ENCODE measurements around the gene KLF16. TPM values are rescaled to one million over a fixed set of nuclear protein-coding genes. Genes with fewer than 3 reads are reported as not detected.

Gene KLF16
- total and polyA plus RNA-seq, 2 experiments from 2014 or later, result 8.9 to 20.2 TPM

- TF ChIP-seq, protein P1, sequence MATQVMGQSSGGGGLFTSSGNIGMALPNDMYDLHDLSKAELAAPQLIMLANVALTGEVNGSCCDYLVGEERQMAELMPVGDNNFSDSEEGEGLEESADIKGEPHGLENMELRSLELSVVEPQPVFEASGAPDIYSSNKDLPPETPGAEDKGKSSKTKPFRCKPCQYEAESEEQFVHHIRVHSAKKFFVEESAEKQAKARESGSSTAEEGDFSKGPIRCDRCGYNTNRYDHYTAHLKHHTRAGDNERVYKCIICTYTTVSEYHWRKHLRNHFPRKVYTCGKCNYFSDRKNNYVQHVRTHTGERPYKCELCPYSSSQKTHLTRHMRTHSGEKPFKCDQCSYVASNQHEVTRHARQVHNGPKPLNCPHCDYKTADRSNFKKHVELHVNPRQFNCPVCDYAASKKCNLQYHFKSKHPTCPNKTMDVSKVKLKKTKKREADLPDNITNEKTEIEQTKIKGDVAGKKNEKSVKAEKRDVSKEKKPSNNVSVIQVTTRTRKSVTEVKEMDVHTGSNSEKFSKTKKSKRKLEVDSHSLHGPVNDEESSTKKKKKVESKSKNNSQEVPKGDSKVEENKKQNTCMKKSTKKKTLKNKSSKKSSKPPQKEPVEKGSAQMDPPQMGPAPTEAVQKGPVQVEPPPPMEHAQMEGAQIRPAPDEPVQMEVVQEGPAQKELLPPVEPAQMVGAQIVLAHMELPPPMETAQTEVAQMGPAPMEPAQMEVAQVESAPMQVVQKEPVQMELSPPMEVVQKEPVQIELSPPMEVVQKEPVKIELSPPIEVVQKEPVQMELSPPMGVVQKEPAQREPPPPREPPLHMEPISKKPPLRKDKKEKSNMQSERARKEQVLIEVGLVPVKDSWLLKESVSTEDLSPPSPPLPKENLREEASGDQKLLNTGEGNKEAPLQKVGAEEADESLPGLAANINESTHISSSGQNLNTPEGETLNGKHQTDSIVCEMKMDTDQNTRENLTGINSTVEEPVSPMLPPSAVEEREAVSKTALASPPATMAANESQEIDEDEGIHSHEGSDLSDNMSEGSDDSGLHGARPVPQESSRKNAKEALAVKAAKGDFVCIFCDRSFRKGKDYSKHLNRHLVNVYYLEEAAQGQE (IDR thresholded peaks at IDR 0.05; ENCODE audit: unreplicated experiment), result no peak
- TF ChIP-seq STAT1 (IDR thresholded peaks at IDR 0.05; ENCODE audit: unreplicated experiment), result no peak
These were observed 1.3 kb downstream of the KLF16 start (continued) for GRCh38 chr19:1862068-1862423.

- no peak overlapping the region for H3K27ac Mint-ChIP-seq
- Histone ChIP-seq H3K4me2 (peak overlapping the region; percentile 98), H3K79me2 (replicated peaks; ENCODE audit: insufficient read depth) (peaks cover 51% of the 10 kb centered on the region), H3K4me3 (peak overlapping the region; percentile 94), H3K9me2 (ENCODE audit: insufficient read depth) (no peaks in the 10 kb centered on the region), H2AFZ (no peak overlapping the region), H3K36me3 (ENCODE audit: insufficient read depth) (no peaks in the 10 kb centered on the region), H3F3A (replicated peaks; ENCODE audit: low read depth) (0 out of 2 replicates have a peak, but pooled peaks cover 4% of the 10 kb centered on the region), H3K4me1 (ENCODE audit: insufficient read depth) (peaks cover 48% of the 10 kb centered on the region), H3K27me3 (ENCODE audit: insufficient read depth) (peaks cover 16% of the 10 kb centered on the region), H4K20me1 (replicated peaks; ENCODE audit: insufficient read depth) (peaks cover 21% of the 10 kb centered on the region; the same call in 1 of the 2 replicates), H3K27ac (ENCODE audit: low read depth) (no peak overlapping the region)
- H3K36me3 Mint-ChIP-seq (ENCODE audit: low read depth), result no peaks in the 10 kb centered on the region; the same call in 2 of the 3 replicates
- H3K4me3 Mint-ChIP-seq, result peak overlapping the region; percentile 90
- H3K9me3 Mint-ChIP-seq, result no peaks in the 10 kb centered on the region
- DNase-seq (ENCODE audit: low spot score) (no peak), ATAC-seq (no peak)
- no peak for TF ChIP-seq JUNB (IDR thresholded peaks at IDR 0.05; ENCODE audit: unreplicated experiment)
- H3K27me3 Mint-ChIP-seq (ENCODE audit: insufficient read depth, low read depth, poor library complexity), result peaks cover 24% of the 10 kb centered on the region
- H3K4me1 Mint-ChIP-seq, result peaks cover 34% of the 10 kb centered on the region; the same call in 2 of the 3 replicates
These were observed 1.8 kb downstream of the KLF16 start for GRCh38 chr19:1861599-1862031.

DNA sequence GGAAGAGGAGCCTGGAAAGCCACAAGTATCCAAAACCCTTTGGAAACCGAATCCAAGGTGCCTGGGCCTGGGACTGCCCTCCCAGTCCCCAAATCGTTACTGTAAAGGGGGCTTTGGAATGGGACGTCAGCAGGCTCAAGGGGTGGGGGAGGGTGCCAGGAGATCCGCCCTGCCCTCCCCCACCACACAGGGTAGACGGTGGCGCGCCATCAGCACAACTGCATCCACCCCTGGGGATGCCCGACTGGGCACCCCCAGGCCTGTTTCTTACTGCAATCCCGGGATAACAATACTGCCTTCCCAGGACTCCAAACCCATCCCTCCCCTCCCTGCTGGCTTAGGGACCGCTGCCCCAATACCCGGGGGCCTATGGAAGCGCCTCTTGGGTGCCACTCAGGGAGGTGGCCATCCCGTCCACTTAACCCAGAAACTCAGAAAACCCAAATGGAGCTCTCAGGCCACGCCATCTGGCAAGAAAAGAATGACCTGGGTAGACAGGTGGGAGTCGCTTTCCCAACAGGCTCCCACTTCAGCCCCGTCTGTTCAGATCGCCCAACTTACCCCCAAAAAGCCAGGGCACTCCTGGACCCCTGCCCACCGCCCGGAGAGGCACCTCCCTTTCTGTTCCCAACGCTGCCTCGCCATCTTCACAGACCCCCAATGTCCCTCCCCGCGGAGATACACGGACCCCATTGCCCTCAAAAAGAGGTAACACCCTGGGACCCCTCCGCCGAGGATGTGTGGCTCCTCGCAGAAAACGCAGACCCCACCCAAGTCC, 2.4 kb downstream of the KLF16 start:
- Histone ChIP-seq H3K79me2 (replicated peaks; ENCODE audit: insufficient read depth) (peaks cover 51% of the 10 kb centered on the region), H3K9me2 (ENCODE audit: insufficient read depth) (no peaks in the 10 kb centered on the region), H3K4me3 (peak overlapping the region; percentile 94), H3K4me1 (ENCODE audit: insufficient read depth) (peaks cover 54% of the 10 kb centered on the region), H3K36me3 (ENCODE audit: insufficient read depth) (no peaks in the 10 kb centered on the region), H3K27me3 (ENCODE audit: insufficient read depth) (peaks cover 16% of the 10 kb centered on the region), H3K27ac (ENCODE audit: low read depth) (no peak overlapping the region), H3F3A (replicated peaks; ENCODE audit: low read depth) (0 out of 2 replicates have a peak, but pooled peaks cover 8% of the 10 kb centered on the region), H2AFZ (no peak overlapping the region), H3K4me2 (peak overlapping the region; percentile 98), H4K20me1 (replicated peaks; ENCODE audit: insufficient read depth) (peaks cover 21% of the 10 kb centered on the region; the same call in 1 of the 2 replicates)
- no peak for ATAC-seq
- DNase-seq (ENCODE audit: low spot score), result no peak
- Mint-ChIP-seq H3K4me1 (peaks cover 39% of the 10 kb centered on the region; the same call in 2 of the 3 replicates), H3K27me3 (ENCODE audit: insufficient read depth, low read depth, poor library complexity) (peaks cover 25% of the 10 kb centered on the region), H3K36me3 (ENCODE audit: low read depth) (no peaks in the 10 kb centered on the region; the same call in 2 of the 3 replicates), H3K9me3 (no peaks in the 10 kb centered on the region), H3K4me3 (peak overlapping the region; percentile 90), H3K27ac (no peak overlapping the region)
- TF ChIP-seq, protein P2, sequence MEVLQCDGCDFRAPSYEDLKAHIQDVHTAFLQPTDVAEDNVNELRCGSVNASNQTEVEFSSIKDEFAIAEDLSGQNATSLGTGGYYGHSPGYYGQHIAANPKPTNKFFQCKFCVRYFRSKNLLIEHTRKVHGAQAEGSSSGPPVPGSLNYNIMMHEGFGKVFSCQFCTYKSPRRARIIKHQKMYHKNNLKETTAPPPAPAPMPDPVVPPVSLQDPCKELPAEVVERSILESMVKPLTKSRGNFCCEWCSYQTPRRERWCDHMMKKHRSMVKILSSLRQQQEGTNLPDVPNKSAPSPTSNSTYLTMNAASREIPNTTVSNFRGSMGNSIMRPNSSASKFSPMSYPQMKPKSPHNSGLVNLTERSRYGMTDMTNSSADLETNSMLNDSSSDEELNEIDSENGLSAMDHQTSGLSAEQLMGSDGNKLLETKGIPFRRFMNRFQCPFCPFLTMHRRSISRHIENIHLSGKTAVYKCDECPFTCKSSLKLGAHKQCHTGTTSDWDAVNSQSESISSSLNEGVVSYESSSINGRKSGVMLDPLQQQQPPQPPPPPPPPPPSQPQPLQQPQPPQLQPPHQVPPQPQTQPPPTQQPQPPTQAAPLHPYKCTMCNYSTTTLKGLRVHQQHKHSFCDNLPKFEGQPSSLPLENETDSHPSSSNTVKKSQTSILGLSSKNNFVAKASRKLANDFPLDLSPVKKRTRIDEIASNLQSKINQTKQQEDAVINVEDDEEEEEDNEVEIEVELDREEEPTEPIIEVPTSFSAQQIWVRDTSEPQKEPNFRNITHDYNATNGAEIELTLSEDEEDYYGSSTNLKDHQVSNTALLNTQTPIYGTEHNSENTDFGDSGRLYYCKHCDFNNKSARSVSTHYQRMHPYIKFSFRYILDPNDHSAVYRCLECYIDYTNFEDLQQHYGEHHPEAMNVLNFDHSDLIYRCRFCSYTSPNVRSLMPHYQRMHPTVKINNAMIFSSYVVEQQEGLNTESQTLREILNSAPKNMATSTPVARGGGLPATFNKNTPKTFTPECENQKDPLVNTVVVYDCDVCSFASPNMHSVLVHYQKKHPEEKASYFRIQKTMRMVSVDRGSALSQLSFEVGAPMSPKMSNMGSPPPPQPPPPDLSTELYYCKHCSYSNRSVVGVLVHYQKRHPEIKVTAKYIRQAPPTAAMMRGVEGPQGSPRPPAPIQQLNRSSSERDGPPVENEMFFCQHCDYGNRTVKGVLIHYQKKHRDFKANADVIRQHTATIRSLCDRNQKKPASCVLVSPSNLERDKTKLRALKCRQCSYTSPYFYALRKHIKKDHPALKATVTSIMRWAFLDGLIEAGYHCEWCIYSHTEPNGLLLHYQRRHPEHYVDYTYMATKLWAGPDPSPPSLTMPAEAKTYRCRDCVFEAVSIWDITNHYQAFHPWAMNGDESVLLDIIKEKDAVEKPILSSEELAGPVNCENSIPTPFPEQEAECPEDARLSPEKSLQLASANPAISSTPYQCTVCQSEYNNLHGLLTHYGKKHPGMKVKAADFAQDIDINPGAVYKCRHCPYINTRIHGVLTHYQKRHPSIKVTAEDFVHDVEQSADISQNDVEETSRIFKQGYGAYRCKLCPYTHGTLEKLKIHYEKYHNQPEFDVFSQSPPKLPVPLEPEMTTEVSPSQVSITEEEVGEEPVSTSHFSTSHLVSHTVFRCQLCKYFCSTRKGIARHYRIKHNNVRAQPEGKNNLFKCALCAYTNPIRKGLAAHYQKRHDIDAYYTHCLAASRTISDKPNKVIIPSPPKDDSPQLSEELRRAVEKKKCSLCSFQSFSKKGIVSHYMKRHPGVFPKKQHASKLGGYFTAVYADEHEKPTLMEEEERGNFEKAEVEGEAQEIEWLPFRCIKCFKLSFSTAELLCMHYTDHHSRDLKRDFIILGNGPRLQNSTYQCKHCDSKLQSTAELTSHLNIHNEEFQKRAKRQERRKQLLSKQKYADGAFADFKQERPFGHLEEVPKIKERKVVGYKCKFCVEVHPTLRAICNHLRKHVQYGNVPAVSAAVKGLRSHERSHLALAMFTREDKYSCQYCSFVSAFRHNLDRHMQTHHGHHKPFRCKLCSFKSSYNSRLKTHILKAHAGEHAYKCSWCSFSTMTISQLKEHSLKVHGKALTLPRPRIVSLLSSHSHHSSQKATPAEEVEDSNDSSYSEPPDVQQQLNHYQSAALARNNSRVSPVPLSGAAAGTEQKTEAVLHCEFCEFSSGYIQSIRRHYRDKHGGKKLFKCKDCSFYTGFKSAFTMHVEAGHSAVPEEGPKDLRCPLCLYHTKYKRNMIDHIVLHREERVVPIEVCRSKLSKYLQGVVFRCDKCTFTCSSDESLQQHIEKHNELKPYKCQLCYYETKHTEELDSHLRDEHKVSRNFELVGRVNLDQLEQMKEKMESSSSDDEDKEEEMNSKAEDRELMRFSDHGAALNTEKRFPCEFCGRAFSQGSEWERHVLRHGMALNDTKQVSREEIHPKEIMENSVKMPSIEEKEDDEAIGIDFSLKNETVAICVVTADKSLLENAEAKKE (CRISPR knock-in tag; IDR thresholded peaks at IDR 0.05), result no peak
- TF ChIP-seq NANOG (IDR thresholded peaks at IDR 0.05; ENCODE audit: borderline replicate concordance), result no peak

Data from GM23338 (cell line).